Measurements from ENCODE around the gene SIGLEC15.
"Not testable (repeated sequence)": the region's sequence is repeated elsewhere in the genome, so short reads cannot be mapped to it uniquely, and the experiment has no call there.

Gene SIGLEC15

GRCh38 chr18:45820106-45820745 is 5.2 kb upstream of the SIGLEC15 start:
- no peak for DNase-seq

- no peak for DNase-seq
These were observed 4.4 kb upstream of the SIGLEC15 start for GRCh38 chr18:45821026-45821425.

- no peak for DNase-seq
These were observed 3.8 kb upstream of the SIGLEC15 start for GRCh38 chr18:45821711-45822110.

- no peak for DNase-seq
These were observed 609 bp downstream of the SIGLEC15 start for GRCh38 chr18:45826084-45826483.

- DNase-seq: not testable (repeated sequence)
These were observed 1.2 kb downstream of the SIGLEC15 start for GRCh38 chr18:45826716-45827115.

DNA sequence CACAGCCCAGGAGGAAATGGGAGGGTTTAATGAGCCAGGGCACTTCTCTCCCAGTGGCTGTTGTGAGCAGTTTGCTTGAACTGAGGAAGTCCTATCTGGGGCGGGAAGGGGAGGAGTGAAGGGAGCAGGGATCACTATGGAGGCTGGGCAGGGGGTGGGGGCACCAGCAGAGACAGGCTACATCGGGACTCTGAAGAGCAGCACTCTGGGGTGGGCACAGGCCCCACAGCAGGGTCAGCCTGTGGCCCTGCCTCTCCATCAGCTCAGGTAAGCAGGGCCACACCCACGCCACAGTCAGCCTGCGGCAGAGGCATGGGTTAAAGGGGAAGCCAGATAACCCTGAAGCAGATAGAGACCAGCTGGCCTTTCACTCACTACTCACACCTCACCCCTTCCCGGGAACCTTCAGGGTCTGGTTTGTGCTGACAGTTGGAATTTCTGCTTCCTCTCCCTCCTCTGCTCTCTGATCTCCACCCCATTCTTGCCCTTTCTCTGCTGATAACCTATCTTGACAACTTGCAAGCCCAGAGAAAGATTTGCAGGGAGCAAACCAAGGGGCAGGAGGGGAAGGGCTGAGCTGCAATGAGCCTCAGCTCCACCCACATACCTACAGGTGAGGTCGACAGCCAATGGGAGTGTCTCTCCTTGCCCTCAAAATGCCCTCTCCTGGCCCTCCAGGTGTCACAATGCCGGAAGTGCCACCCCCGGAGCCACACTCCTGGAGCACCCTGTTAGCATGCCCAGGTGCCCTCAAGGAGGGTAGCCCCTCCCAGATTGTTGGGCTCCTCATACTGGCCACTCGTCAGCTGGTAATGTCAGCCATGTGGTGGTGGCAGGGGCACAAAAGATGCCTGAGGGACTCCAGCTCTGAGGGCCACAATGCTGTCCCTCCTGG is 3.7 kb downstream of the SIGLEC15 start:
- DNase-seq: no peak

DNA sequence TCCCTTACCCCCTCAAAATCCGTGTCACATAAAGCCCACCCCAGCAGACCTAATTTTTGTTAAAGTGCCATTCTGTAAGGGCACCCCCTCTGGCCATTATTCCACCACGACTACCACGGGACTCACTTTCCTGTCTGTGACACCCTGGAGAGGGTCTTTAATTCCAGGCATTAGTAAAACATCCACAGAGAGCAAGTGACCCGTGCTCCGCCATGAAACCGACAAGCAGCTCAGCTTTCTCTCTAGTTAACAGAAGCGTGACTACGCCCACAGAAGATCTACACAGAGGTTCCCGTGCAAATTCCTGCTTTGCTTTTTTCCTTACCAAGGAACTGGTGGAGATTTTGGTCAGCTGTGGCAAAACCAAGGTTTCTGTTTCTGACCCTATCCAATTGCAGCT is 4.4 kb downstream of the SIGLEC15 start:
- DNase-seq: no peak

DNA sequence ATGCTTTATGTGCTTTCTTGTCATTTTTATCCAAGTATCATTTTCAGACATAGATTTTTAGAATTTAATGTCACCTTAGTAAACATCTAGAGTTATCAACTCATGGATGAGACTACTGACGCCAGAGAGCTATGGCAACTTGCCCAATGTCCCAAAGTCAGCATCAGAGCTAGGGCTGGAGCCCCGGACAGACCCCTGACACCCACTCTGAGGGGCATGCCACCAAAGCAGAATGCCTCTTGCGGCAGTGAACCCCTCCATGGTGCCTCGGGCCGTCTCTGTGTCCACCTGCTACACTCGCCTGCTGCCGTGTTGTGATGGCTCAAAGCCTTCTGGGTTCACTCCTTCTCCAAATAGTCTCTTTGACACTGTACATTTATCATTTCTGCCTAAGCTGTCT is 5.4 kb downstream of the SIGLEC15 start:
- DNase-seq: no peak

DNA sequence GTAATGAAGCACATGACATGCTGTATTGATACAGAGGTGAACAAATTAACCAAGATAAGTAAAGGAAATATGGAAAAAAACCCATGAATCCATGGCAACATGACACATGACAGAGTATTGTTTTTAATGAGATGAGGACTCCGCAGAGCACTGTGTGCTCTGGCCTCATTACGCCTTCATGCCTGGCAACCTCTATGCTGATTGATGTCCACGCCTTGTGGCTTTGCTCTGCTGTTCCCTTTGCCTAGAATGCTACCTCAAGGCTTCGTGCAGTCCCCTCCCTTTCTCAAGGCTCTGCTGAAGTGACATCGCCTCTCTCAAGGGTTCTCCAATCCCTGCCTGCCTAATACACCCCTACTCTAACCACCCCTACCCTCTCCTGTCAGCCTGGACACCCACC is 8.4 kb downstream of the SIGLEC15 start:
- no peak for DNase-seq

GRCh38 chr18:45834306-45834705 is 8.8 kb downstream of the SIGLEC15 start:
- no peak for DNase-seq

DNA sequence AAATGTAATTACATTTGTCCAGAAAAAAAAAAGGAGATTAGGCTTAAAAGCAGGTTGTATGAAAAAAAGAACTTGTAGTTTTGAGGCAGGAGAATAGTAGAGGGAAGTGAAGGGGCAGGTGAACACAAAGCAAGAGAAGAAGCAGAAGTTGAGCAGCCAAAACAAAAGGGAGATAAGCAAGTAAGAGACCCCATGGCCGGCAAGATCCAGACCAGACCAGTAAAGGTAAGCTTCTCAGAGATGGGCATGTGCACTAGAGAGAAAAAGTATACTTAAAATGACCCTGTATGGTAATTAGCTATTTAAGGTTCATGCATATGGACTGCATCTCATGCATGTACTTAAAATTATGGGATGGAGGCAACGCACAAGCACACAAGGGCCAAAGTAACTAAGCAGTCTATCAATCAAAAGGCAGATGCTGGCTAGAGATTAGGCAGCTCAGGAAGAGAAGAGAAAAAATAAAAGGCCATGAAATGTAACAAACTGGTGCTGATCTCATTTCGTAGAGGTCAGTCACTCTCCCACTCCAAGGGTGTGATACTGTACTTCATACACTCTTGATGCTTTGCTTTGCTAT is 9.7 kb downstream of the SIGLEC15 start:
- DNase-seq: no peak

DNA sequence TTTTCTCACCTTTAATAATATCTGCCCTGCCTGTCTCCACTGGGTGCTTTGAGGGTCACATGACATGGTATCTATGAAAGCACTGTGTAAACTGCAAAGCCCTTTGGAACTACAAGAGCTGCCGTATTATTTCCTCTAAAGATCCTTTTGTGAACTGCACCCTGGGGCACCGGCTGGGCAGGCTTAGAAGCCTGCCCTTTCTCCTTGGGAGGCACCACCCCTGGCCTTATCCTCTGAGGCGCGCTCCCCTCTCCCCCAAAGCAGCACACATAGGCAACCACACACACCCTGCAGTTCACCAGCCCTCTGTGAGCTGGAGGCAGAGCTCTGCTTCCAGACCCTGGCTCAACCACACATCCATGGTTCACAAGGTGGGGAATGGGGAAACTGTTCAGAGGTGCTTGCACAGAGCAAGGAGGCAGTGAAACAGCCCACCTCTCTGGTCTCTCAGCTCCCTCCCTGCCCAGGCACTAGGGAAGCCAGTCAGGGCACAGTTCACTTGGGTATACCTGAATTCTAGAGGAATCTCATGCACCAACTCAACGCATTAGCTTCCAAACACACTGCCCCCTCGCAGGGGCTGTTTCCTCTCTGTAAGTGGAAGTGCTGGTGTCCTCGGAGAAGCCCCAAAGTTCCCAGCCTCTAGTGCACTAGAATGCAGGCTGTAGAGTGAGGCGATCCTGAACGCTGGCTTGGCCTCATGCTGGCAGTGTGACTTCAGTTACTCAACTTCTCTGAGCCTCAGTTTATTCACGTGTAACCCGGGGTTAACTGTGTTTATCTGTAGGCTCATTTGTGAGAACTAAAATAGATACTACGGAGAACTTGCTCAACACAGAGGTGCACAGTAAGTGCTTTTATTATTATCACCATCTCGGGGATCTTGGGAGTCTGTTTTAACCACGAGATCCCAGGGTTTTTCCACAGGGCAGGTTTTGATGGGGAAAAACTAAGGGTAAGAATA is 11.0 kb downstream of the SIGLEC15 start:
- no peak for DNase-seq

DNA sequence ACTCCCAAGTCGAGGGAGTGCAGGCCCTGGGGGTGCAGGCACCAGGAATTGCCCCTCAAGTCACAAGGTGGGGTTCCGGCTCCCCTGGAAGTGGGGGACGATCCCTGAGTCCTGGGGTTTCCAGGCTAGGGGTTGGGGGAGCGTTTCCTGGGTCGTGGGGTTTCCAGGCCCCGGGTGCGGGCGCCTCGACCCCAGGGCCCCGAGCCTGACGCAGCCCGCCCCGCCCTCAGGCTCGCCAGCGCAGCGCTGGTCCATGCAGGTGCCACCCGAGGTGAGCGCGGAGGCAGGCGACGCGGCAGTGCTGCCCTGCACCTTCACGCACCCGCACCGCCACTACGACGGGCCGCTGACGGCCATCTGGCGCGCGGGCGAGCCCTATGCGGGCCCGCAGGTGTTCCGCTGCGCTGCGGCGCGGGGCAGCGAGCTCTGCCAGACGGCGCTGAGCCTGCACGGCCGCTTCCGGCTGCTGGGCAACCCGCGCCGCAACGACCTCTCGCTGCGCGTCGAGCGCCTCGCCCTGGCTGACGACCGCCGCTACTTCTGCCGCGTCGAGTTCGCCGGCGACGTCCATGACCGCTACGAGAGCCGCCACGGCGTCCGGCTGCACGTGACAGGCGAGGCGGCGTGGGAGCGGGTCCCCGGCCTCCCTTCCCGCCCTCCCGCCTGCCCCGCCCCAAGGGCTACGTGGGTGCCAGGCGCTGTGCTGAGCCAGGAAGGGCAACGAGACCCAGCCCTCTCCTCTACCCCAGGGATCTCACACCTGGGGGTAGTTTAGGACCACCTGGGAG is 12.0 kb downstream of the SIGLEC15 start:
- DNase-seq: peak; percentile 52

DNA sequence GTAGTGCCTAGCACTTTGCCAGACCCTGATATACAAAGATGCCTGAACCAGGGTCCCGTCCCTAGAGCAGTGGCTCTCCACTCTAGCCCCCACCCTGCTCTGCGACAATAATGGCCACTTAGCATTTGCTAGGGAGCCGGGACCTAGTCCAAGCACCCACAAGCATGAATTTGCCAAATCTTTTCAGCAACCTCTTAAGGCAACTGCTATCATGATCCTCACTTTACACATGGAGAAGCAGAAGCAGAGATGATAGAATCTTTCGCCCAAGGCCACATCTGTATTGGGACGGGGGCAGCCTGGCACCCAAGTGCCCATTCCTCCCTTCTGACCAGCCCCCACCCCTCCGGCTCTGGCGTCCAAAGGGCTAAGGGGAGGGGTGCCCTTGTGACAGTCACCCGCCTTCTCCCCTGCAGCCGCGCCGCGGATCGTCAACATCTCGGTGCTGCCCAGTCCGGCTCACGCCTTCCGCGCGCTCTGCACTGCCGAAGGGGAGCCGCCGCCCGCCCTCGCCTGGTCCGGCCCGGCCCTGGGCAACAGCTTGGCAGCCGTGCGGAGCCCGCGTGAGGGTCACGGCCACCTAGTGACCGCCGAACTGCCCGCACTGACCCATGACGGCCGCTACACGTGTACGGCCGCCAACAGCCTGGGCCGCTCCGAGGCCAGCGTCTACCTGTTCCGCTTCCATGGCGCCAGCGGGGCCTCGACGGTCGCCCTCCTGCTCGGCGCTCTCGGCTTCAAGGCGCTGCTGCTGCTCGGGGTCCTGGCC is 13.0 kb downstream of the SIGLEC15 start:
- no peak for DNase-seq

GRCh38 chr18:45839414-45840395 is 14.2 kb downstream of the SIGLEC15 start:
- no peak for DNase-seq

- no peak for DNase-seq
These were observed 15.7 kb downstream of the SIGLEC15 start for GRCh38 chr18:45841060-45841764.

- DNase-seq: no peak
These were observed 16.4 kb downstream of the SIGLEC15 start for GRCh38 chr18:45841765-45842442.

GRCh38 chr18:45843019-45843418 is 17.5 kb downstream of the SIGLEC15 start:
- no peak for DNase-seq

- DNase-seq: no peak
These were observed 19.5 kb downstream of the SIGLEC15 start for GRCh38 chr18:45844938-45845337.

Data from activated CD4-positive, CD25-positive, alpha-beta regulatory T cell treated with anti-CD3 and anti-CD28 coated beads, Interleukin-2, amount 50 U/mL, for 72 hours (primary cell).